GM19328 (cell line): ENCODE measurements around the gene PLXNA3.

Experiments used
- ATAC-seq: cut with Tn5 transposase; IDR thresholded peaks from one replicate; pipeline ENCODE4 v1.9.1; 2021; ENCODE audit warnings: mild to moderate bottlenecking, moderate library complexity; ENCODE audit not compliant: unreplicated experiment

PLXNA3 gene

GRCh38 chrX:154457491-154458115 lies 478 bp upstream of the PLXNA3 start:
- peak; percentile 62 for ATAC-seq

GRCh38 chrX:154458954-154459778 lies 1.1 kb downstream of the PLXNA3 start:
- ATAC-seq = no peak

GRCh38 chrX:154459832-154460231 lies 1.8 kb downstream of the PLXNA3 start:
- no peak for ATAC-seq

- no peak for ATAC-seq
These were observed 2.2 kb downstream of the PLXNA3 start for GRCh38 chrX:154460326-154460725.

GRCh38 chrX:154462396-154462795 lies 4.3 kb downstream of the PLXNA3 start:
- no peak for ATAC-seq

GRCh38 chrX:154463611-154464220 lies 5.6 kb downstream of the PLXNA3 start:
- ATAC-seq = no peak

GRCh38 chrX:154464806-154465365 lies 6.8 kb downstream of the PLXNA3 start:
- no peak for ATAC-seq

GRCh38 chrX:154465601-154466000 lies 7.5 kb downstream of the PLXNA3 start:
- ATAC-seq = no peak

- ATAC-seq = no peak
These were observed 8.0 kb downstream of the PLXNA3 start for GRCh38 chrX:154466036-154466435.

- ATAC-seq = no peak
These were observed 8.8 kb downstream of the PLXNA3 start for GRCh38 chrX:154466907-154467306.

- no peak for ATAC-seq
These were observed 9.5 kb downstream of the PLXNA3 start for GRCh38 chrX:154467556-154467955.

GRCh38 chrX:154468217-154468616 lies 10.1 kb downstream of the PLXNA3 start:
- no peak for ATAC-seq

GRCh38 chrX:154469114-154469513 lies 11.0 kb downstream of the PLXNA3 start:
- no peak for ATAC-seq

GRCh38 chrX:154469880-154470279 lies 11.8 kb downstream of the PLXNA3 start:
- no peak for ATAC-seq

GRCh38 chrX:154470434-154470833 lies 12.4 kb downstream of the PLXNA3 start:
- no peak for ATAC-seq

GRCh38 chrX:154470914-154471568 lies 13.0 kb downstream of the PLXNA3 start:
- no peak for ATAC-seq

GRCh38 chrX:154471839-154472684 lies 14.0 kb downstream of the PLXNA3 start:
- no peak for ATAC-seq

GRCh38 chrX:154472685-154473632 lies 14.9 kb downstream of the PLXNA3 start:
- ATAC-seq = no peak

- no peak for ATAC-seq
These were observed 15.6 kb downstream of the PLXNA3 start for GRCh38 chrX:154473683-154474082.
